Transverse colon (tissue), 4 donors: Measurements from ENCODE around the gene SPDYE3. TPM values are rescaled to one million over a fixed set of nuclear protein-coding genes. Genes with fewer than 3 reads are reported as not detected.

ENCODE experiments used
- DNase-seq: peaks from one replicate; pipeline ENCODE4 v3.0.0-alpha.2; 2019
- H3K27ac ChIP-seq, 4 donors: fragments of 200-600 bp; sonication (generic); 2 replicates each; pipeline ENCODE4 v1.5.1; 2016 to 2018; ENCODE audit warnings: inconsistent platforms in 4 of 4
- H3K27me3 ChIP-seq: fragments of 200-600 bp; sonication (generic); 2 replicates; pipeline ENCODE4 v1.5.1; 2017; ENCODE audit warnings: inconsistent platforms
- H3K36me3 ChIP-seq, 4 donors: fragments of 200-600 bp; sonication (generic); 2 replicates each; pipeline ENCODE4 v1.5.1; 2017 to 2019; ENCODE audit warnings: inconsistent platforms in 4 of 4
- H3K4me1 ChIP-seq, 4 donors: fragments of 200-600 bp; sonication (generic); 2 replicates each; pipeline ENCODE4 v1.5.1; 2017 to 2020; ENCODE audit warnings: inconsistent platforms in 4 of 4
- H3K4me3 ChIP-seq, 4 donors: fragments of 200-600 bp; sonication (generic); 1 replicate in 1 of 4; 2 replicates in 3 of 4; pipeline versions ENCODE4 v1.5.1 to v1.6.1; 2017 to 2019; ENCODE audit warnings: inconsistent platforms in 4 of 4
- H3K9me3 ChIP-seq, 2 donors: fragments of 200-600 bp; sonication (generic); 2 replicates each; pipeline ENCODE4 v1.5.1; 2017 to 2019; ENCODE audit warnings: inconsistent platforms in 2 of 2
- CTCF ChIP-seq, 5 experiments: fragments of 200-600 bp in 3 of 5; fragments of 450-650 bp in 2 of 5; sonication (generic) in 3 of 5; IDR thresholded peaks; 1 replicate in 2 of 5; 2 replicates in 3 of 5; pipeline ENCODE4 v1.5.1; 2016 to 2017; ENCODE audit warnings: antibody characterized with exemption in 5 of 5, inconsistent platforms in 3 of 5, mild to moderate bottlenecking in 2 of 5, moderate library complexity in 1 of 5
- EP300 ChIP-seq: sonication (generic); formaldehyde crosslinking; IDR thresholded peaks from one replicate; pipeline ENCODE4 v1.6.1; 2017; ENCODE audit warnings: antibody characterized with exemption, low read depth
- POLR2A ChIP-seq: fragments of 450-650 bp; IDR thresholded peaks from one replicate; pipeline ENCODE4 v1.6.1; 2016; ENCODE audit warnings: antibody characterized with exemption, mild to moderate bottlenecking, moderate library complexity
- POLR2AphosphoS5 ChIP-seq, 3 donors: sonication (generic); formaldehyde crosslinking; IDR thresholded peaks; one replicate each; pipeline ENCODE4 v1.6.1; 2016; ENCODE audit warnings: antibody characterized with exemption in 3 of 3
- WGBS, 2 donors: methylation state at CpG; one replicate each; pipeline ENCODE4 v1.1.5; 2018; ENCODE audit warnings: low coverage in 1 of 2; 5-methylcytosine and 5-hydroxymethylcytosine counted together
- in situ Hi-C, 4 donors: fragments of 200-750 bp; cut with MboI; loops; one replicate each; pipeline versions ENCODE4 v1.15.0 to v1.15.1; 2017; ENCODE audit warnings: low sequenced_read_pairs in 3 of 4, low pct_ligation_motif_present in 1 of 4, low pct_unique_long_range_greater_than_20kb in 1 of 4
- intact Hi-C: fragments of 100-400 bp; cut with DNase I; formaldehyde crosslinking; loops from one replicate; pipeline ENCODE4 v1.15.1; 2023; ENCODE audit warnings: low total_unique reads
- small RNA-seq, 4 donors: library from RNA; depleted of rRNA; stranded (forward); fragments of <200 nt; gene quantifications; one replicate each; pipeline ENCODE3, GENCODE V24; 2016
- total RNA-seq, 4 donors: library from RNA; depleted of rRNA; stranded (reverse); fragments of >200 nt; gene quantifications; one replicate each; pipeline ENCODE4 v1.1.0, GENCODE V29; 2016

Gene SPDYE3
- total RNA-seq, 4 donors from 2014 or later, result not detected

- H3K27ac ChIP-seq, result no peak overlapping the region
- WGBS, 2 donors, result 87% methylated on average over 6 of the region's 6 CpGs; no CpG with 5 or more reads in 1 of the 2 donors
Measured at GRCh38 chr7:100370746-100371145, 63.2 kb downstream of the SPDYE3 start.

DNA sequence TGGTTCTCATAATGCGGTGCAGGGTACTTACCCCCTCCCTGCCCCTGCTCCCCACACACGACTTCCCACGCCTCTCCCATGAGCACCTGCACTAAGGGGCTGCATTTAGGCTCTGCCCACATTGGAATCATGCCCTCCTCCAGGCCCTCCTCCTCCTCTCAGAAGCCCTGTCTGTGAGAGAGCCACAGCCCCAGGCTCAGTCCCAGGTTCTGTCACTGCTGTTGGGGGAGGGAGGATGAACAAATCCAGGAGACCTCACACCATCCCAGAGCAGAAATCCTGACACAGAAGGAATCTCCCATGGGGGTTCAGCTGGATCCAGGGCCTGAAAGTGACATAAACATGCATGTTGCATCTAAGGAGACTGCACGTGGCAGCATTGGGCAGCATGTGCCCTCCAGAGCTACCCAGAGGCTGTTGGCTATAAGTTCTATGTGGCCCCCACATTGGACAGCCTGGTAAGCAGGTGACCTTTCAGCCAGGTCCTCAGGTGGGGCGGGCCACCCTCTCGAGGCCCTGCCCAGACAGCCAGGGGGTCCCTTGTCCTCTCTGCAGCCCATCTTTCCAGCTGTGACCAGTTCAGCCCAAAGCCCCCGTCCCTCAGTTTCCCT lies 64.2 kb downstream of the SPDYE3 start:
- 78 to 80% methylated on average over 1 to 6 of the region's 7 CpGs for WGBS, 2 donors
- intact Hi-C loops, result no loop called here
- Histone ChIP-seq H3K27me3 (no peaks in the 10 kb centered on the region), H3K4me3 (no peak overlapping the region), H3K4me1 (peaks cover 0 to 5% (median 0%) of the 10 kb centered on the region in 4 donors), H3K36me3 (no peaks in the 10 kb centered on the region), H3K27ac (no peak overlapping the region), H3K9me3 (no peaks in the 10 kb centered on the region)
- TF ChIP-seq POLR2A (no peak), CTCF (IDR thresholded peaks at IDR 0.05) (no peak), POLR2AphosphoS5 (IDR thresholded peaks at IDR 0.05) (no peak), EP300 (no peak)
- in situ Hi-C loops, result no loop called here
- DNase-seq, result no peak

More at GRCh38 chr7:100370746-100371145, 63.2 kb downstream of the SPDYE3 start:
- DNase-seq, result no peak
- in situ Hi-C loops (no loop called here), intact Hi-C loops (no loop called here)
- no peaks in the 10 kb centered on the region for H3K36me3 ChIP-seq
- no peak overlapping the region for H3K4me3 ChIP-seq
- TF ChIP-seq EP300 (no peak), POLR2A (no peak), CTCF (IDR thresholded peaks at IDR 0.05) (no peak), POLR2AphosphoS5 (IDR thresholded peaks at IDR 0.05) (no peak)
- H3K4me1 ChIP-seq, result peaks cover 0 to 9% (median 0%) of the 10 kb centered on the region in 4 donors
- no peaks in the 10 kb centered on the region for H3K9me3 ChIP-seq
- no peaks in the 10 kb centered on the region for H3K27me3 ChIP-seq

Small RNA genes within 50 kb of the gene (small RNA-seq; reads per million reads assigned to genes)
- 0 reads per million in 4 donors for gene RF00019

Other genes with a start within 250 kb of the SPDYE3 start
- gene ZNF3, start 226.0 kb upstream of the SPDYE3 start, total RNA-seq, result 10 to 100 TPM; 37.4 to 42.7 (median 41.0) TPM
- gene COPS6, start 218.7 kb upstream of the SPDYE3 start, total RNA-seq, result 10 to 100 TPM; 18.3 to 61.3 (median 44.5) TPM
- gene MCM7, start 206.3 kb upstream of the SPDYE3 start, total RNA-seq, result 10 to 100 TPM; 30.3 to 72.6 (median 38.7) TPM
- gene AP4M1, start 206.1 kb upstream of the SPDYE3 start, total RNA-seq, result 10 to 100 TPM; 16.5 to 86.0 (median 54.9) TPM
- 100 to 1,000 TPM in 1 of 4 donors, 10 to 100 TPM in 3; 18.0 to 581 (median 43.9) TPM for gene TAF6, start 188.3 kb upstream of the SPDYE3 start, total RNA-seq
- gene CNPY4, start 188.1 kb upstream of the SPDYE3 start, total RNA-seq, result 1 to 10 TPM; 4.9 to 9.4 (median 7.0) TPM
- gene MBLAC1, start 180.7 kb upstream of the SPDYE3 start, total RNA-seq, result 1 to 10 TPM in 2 of 4 donors, not detected in 2; 4.4 to 5.6 TPM
- 100 to 1,000 TPM; 105 to 403 (median 256) TPM for gene LAMTOR4, start 158.8 kb upstream of the SPDYE3 start, total RNA-seq
- gene TRAPPC14, start 149.0 kb upstream of the SPDYE3 start, total RNA-seq, result 100 to 1,000 TPM in 1 of 4 donors, 10 to 100 TPM in 3; 43.5 to 111 (median 51.2) TPM
- 1 to 10 TPM in 3 of 4 donors, not detected in 1; 2.0 to 5.1 (median 3.8) TPM for gene GAL3ST4, start 139.1 kb upstream of the SPDYE3 start, total RNA-seq
- gene GPC2, start 130.3 kb upstream of the SPDYE3 start, total RNA-seq, result 10 to 100 TPM in 2 of 4 donors, 1 to 10 TPM in 1, not detected in 1; 3.5 to 17.2 (median 12.5) TPM
- gene STAG3, start 129.8 kb upstream of the SPDYE3 start, total RNA-seq, result 1 to 10 TPM in 2 of 4 donors, under 1 TPM in 1, not detected in 1; 0.96 to 9.4 (median 2.2) TPM
- 1 to 10 TPM in 2 of 4 donors, not detected in 2; 2.2 to 4.3 TPM for gene PVRIG, start 87.8 kb upstream of the SPDYE3 start, total RNA-seq
- 100 to 1,000 TPM in 2 of 4 donors, 10 to 100 TPM in 2; 80.0 to 239 (median 113) TPM for gene PILRB, start 50.4 kb downstream of the SPDYE3 start, total RNA-seq
- 1 to 10 TPM in 2 of 4 donors, not detected in 2; 1.9 to 4.9 TPM for gene PILRA, start 65.8 kb downstream of the SPDYE3 start, total RNA-seq
- 1 to 10 TPM in 1 of 4 donors, under 1 TPM in 2, not detected in 1; 0.68 to 2.4 (median 0.80) TPM for gene ZCWPW1, start 121.0 kb downstream of the SPDYE3 start, total RNA-seq
- gene MEPCE, start 122.1 kb downstream of the SPDYE3 start, total RNA-seq, result 10 to 100 TPM; 25.9 to 41.9 (median 30.5) TPM
- 10 to 100 TPM; 17.1 to 98.4 (median 37.2) TPM for gene PPP1R35, start 128.8 kb downstream of the SPDYE3 start, total RNA-seq
- not detected for gene SPACDR, start 156.6 kb downstream of the SPDYE3 start, total RNA-seq
- gene TSC22D4, start 171.5 kb downstream of the SPDYE3 start, total RNA-seq, result 100 to 1,000 TPM in 1 of 4 donors, 10 to 100 TPM in 3; 41.6 to 101 (median 67.6) TPM
- gene NYAP1, start 176.2 kb downstream of the SPDYE3 start, total RNA-seq, result 1 to 10 TPM in 1 of 4 donors, under 1 TPM in 1, not detected in 2; 0.41 to 1.4 TPM
- 100 to 1,000 TPM in 2 of 4 donors, 10 to 100 TPM in 2; 63.8 to 154 (median 102) TPM for gene AGFG2, start 231.5 kb downstream of the SPDYE3 start, total RNA-seq